ENCODE measurements around the gene ARRDC5.

DNA sequence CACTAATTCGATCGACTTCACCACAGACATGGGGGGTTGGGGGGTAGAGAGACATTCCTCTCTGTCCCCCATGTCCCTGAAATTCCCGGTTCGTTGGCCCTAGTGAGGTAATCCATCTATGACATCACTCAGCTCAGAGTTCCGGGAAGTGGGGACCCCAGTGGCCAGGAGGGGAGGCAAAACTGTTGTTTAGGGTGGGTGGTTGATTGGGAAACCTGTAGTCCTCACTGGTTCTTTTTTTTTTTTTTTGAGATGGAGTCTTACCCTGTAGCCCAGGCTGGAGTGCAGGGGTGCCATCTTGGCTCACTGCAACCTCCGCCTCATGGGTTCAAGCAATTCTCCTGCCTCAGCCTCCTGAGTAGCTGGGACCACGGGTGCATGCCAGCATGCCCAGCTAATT lies at the start of gene ARRDC5:
- TF ChIP-seq POLR2A (IDR thresholded peaks at IDR 0.05; ENCODE audit: low read depth, low read length) (no peak), POLR2AphosphoS5 (IDR thresholded peaks at IDR 0.05; ENCODE audit: insufficient read depth, low read depth, low read length) (no peak), EZH2 (IDR thresholded peaks at IDR 0.05; ENCODE audit: borderline replicate concordance, low read depth, low read length, severe bottlenecking) (no peak), MYC (IDR thresholded peaks at IDR 0.05; ENCODE audit: low read depth, low read length) (no peak), JUN (IDR thresholded peaks at IDR 0.05; ENCODE audit: borderline replicate concordance, insufficient read depth, insufficient read length, low read depth) (no peak), FOS (IDR thresholded peaks at IDR 0.05; ENCODE audit: borderline replicate concordance, insufficient read depth, low read length) (no peak)
- TF ChIP-seq, protein P1, sequence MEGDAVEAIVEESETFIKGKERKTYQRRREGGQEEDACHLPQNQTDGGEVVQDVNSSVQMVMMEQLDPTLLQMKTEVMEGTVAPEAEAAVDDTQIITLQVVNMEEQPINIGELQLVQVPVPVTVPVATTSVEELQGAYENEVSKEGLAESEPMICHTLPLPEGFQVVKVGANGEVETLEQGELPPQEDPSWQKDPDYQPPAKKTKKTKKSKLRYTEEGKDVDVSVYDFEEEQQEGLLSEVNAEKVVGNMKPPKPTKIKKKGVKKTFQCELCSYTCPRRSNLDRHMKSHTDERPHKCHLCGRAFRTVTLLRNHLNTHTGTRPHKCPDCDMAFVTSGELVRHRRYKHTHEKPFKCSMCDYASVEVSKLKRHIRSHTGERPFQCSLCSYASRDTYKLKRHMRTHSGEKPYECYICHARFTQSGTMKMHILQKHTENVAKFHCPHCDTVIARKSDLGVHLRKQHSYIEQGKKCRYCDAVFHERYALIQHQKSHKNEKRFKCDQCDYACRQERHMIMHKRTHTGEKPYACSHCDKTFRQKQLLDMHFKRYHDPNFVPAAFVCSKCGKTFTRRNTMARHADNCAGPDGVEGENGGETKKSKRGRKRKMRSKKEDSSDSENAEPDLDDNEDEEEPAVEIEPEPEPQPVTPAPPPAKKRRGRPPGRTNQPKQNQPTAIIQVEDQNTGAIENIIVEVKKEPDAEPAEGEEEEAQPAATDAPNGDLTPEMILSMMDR (IDR thresholded peaks at IDR 0.05; ENCODE audit: extremely low read depth in 1 of 2, insufficient read depth in 1 of 2, low read depth in 1 of 2, low read length in 2 of 2), result no peak
- TF ChIP-seq, protein P2, sequence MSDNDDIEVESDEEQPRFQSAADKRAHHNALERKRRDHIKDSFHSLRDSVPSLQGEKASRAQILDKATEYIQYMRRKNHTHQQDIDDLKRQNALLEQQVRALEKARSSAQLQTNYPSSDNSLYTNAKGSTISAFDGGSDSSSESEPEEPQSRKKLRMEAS (IDR thresholded peaks at IDR 0.05; ENCODE audit: insufficient read depth, insufficient read length), result no peak
